Stimulated activated CD4-positive, alpha-beta T cell treated with anti-CD3 and anti-CD28 coated beads, Interleukin-4, amount 100 ng/mL, for 4 hours (primary cell): ENCODE data around the gene ATP10B.

Source experiments
- DNase-seq, 2 experiments: peaks; one replicate each; pipeline ENCODE4 v3.0.0-alpha.2; 2020

The ATP10B gene

GRCh38 chr5:160628619-160628968, 223.4 kb downstream of the ATP10B start:
- DNase-seq = no peak

GRCh38 chr5:160627921-160628618, 223.9 kb downstream of the ATP10B start:
- no peak for DNase-seq

- no peak for DNase-seq
Observed at GRCh38 chr5:160626322-160626721, 225.7 kb downstream of the ATP10B start.

GRCh38 chr5:160621526-160621925, 230.5 kb downstream of the ATP10B start:
- no peak for DNase-seq

- no peak for DNase-seq
Observed at GRCh38 chr5:160620401-160620800, 231.6 kb downstream of the ATP10B start.

GRCh38 chr5:160619381-160619780, 232.6 kb downstream of the ATP10B start:
- DNase-seq = no peak

- no peak for DNase-seq
Observed at GRCh38 chr5:160618286-160618685, 233.7 kb downstream of the ATP10B start.

- DNase-seq = no peak
Observed at GRCh38 chr5:160616712-160617497, 235.1 kb downstream of the ATP10B start.

GRCh38 chr5:160614136-160614535, 237.9 kb downstream of the ATP10B start:
- DNase-seq = no peak

- DNase-seq = no peak
Observed at GRCh38 chr5:160605266-160605665, 246.7 kb downstream of the ATP10B start.

GRCh38 chr5:160604484-160604883, 247.5 kb downstream of the ATP10B start:
- DNase-seq = no peak

- no peak for DNase-seq
Observed at GRCh38 chr5:160602744-160603143, 249.3 kb downstream of the ATP10B start.

- DNase-seq = no peak
Observed at GRCh38 chr5:160601046-160601445, 251.0 kb downstream of the ATP10B start.

GRCh38 chr5:160573318-160573717, 278.7 kb downstream of the ATP10B start:
- no peak for DNase-seq

- DNase-seq = no peak
Observed at GRCh38 chr5:160567031-160567705, 284.8 kb downstream of the ATP10B start.

GRCh38 chr5:160565376-160565775, 286.6 kb downstream of the ATP10B start:
- no peak for DNase-seq

- no peak for DNase-seq
Observed at GRCh38 chr5:160556846-160557245, 295.2 kb downstream of the ATP10B start.

- no peak for DNase-seq
Observed at GRCh38 chr5:160555971-160556631, 295.9 kb downstream of the ATP10B start.

- no peak for DNase-seq
Observed at GRCh38 chr5:160555581-160555970, 296.4 kb downstream of the ATP10B start.

GRCh38 chr5:160550075-160550474, 301.9 kb downstream of the ATP10B start:
- no peak for DNase-seq

GRCh38 chr5:160548949-160549645, 302.9 kb downstream of the ATP10B start:
- DNase-seq = no peak

- no peak for DNase-seq
Observed at GRCh38 chr5:160547872-160548271, 304.1 kb downstream of the ATP10B start.

- DNase-seq = no peak
Observed at GRCh38 chr5:160547061-160547460, 304.9 kb downstream of the ATP10B start.
